K562 (cell line): Measurements from ENCODE around the gene PIGK. TPM values are rescaled to one million over a fixed set of nuclear protein-coding genes. Genes with fewer than 3 reads are reported as not detected.

Source experiments
- ATAC-seq: fragments of 200-7000 bp; cut with Tn5 transposase; 3 replicates; pipeline ENCODE4 v1.9.1; 2020; ENCODE audit warnings: moderate library complexity
- BruUV-seq: library from RNA; stranded (reverse); fragments of 400-500 nt; replicated peaks from 2 replicates; lab custom pipeline; 2021; lab: Mats Ljungman, UMichigan
- CTCF ChIA-PET: fragments of 300-600 bp; formaldehyde crosslinking; extraction: SDS; loops from one replicate; lab custom pipeline; 2021; ENCODE audit warnings: low intra/inter-chr PET ratio; lab: Yijun Ruan, JAX
- POLR2A ChIA-PET: fragments of 300-600, 350-650 bp; sonication (Branson Sonifier 250); formaldehyde crosslinking; extraction: SDS; loops from one replicate; lab custom pipeline; 2021; ENCODE audit warnings: antibody characterized with exemption, inconsistent platforms; lab: Yijun Ruan, JAX
- DNase-seq, 4 experiments: peaks; one replicate each; pipeline versions ENCODE4 v3.0.0 to v3.0.0-alpha.2; 2011 to 2018; ENCODE audit warnings: low spot score in 3 of 4, mixed read lengths in 3 of 4; ENCODE audit errors: extremely low read depth in 1 of 4
- FAIRE-seq: peaks from 2 replicates; lab custom pipeline; 2011; peaks lifted over from hg19 to GRCh38; lab: Jason Lieb, UNC
- H2AFZ ChIP-seq: 2 replicates; pipeline ENCODE4 v1.6.0; 2011; ENCODE audit warnings: low read depth, low read length, control low read depth, inconsistent platforms
- H3K27ac ChIP-seq: fragments of 200-600 bp; 3 replicates; pipeline ENCODE4 v1.8.0; 2011; ENCODE audit warnings: low read depth, mild to moderate bottlenecking, control low read depth, inconsistent platforms, low read length, moderate library complexity, mixed read lengths; ENCODE audit errors: extremely low read depth
- H3K27me3 ChIP-seq, 2 experiments: fragments of 300-600 bp in 1 of 2; 2 replicates in 1 of 2; 3 replicates in 1 of 2; pipeline versions ENCODE4 v1.6.0 to v1.8.0; 2011; ENCODE audit warnings: inconsistent platforms in 2 of 2, low read length in 2 of 2, mild to moderate bottlenecking in 1 of 2, mixed read lengths in 1 of 2, moderate library complexity in 1 of 2; ENCODE audit not compliant: control insufficient read depth in 2 of 2, insufficient read depth in 2 of 2
- H3K36me3 ChIP-seq: fragments of 300-600 bp; 3 replicates; pipeline ENCODE4 v1.8.0; 2011; ENCODE audit warnings: mild to moderate bottlenecking, low read length, inconsistent platforms; ENCODE audit not compliant: control insufficient read depth, insufficient read depth
- H3K4me1 ChIP-seq, 2 experiments: fragments of 200-600 bp in 1 of 2; replicated peaks in 1 of 2; 2 replicates in 1 of 2; 3 replicates in 1 of 2; pipeline versions ENCODE4 v1.5.1 to v1.8.0; 2011; ENCODE audit warnings: inconsistent platforms in 2 of 2, low read length in 2 of 2, mild to moderate bottlenecking in 1 of 2, mixed read lengths in 1 of 2, moderate library complexity in 1 of 2; ENCODE audit not compliant: control insufficient read depth in 2 of 2, insufficient read depth in 2 of 2
- H3K4me2 ChIP-seq: 2 replicates; pipeline ENCODE4 v1.6.1; 2011; ENCODE audit warnings: low read length, control low read depth, inconsistent platforms, mixed read lengths; ENCODE audit not compliant: insufficient read depth
- H3K4me3 ChIP-seq: fragments of 200-600 bp; sonication (generic), shearing (Covaris generic); 2 replicates; pipeline ENCODE4 v1.5.1; 2016; ENCODE audit warnings: control low read depth, inconsistent platforms
- H3K79me2 ChIP-seq: fragments of 200-600 bp; 3 replicates; pipeline ENCODE4 v1.8.0; 2011; ENCODE audit warnings: low read length, inconsistent platforms; ENCODE audit not compliant: control insufficient read depth, insufficient read depth
- H3K9ac ChIP-seq, 2 experiments: 2 replicates each; pipeline versions ENCODE4 v1.6.0 to v1.6.1; 2011; ENCODE audit warnings: low read depth in 2 of 2, low read length in 2 of 2, control low read depth in 1 of 2, inconsistent platforms in 1 of 2, mild to moderate bottlenecking in 1 of 2, mixed read lengths in 1 of 2; ENCODE audit not compliant: insufficient read depth in 1 of 2
- H3K9me1 ChIP-seq: one replicate; pipeline ENCODE4 v1.6.0; 2011; ENCODE audit warnings: inconsistent platforms, mild to moderate bottlenecking, low read length, moderate library complexity; ENCODE audit not compliant: control insufficient read depth, insufficient read depth
- H3K9me3 ChIP-seq: replicated peaks from 2 replicates; pipeline ENCODE4 v1.5.1; 2011; ENCODE audit warnings: low read depth, low read length, inconsistent platforms; ENCODE audit not compliant: control insufficient read depth, insufficient read depth
- H4K20me1 ChIP-seq: replicated peaks from 2 replicates; pipeline ENCODE4 v1.6.1; 2011; ENCODE audit warnings: low read length, inconsistent platforms, mixed read lengths; ENCODE audit not compliant: control insufficient read depth, insufficient read depth
- HNRNPH1 ChIP-seq: fragments of 200-400 bp; formaldehyde crosslinking; optimal IDR thresholded peaks from 2 replicates; pipeline ENCODE3; 2017; ENCODE audit warnings: low read depth, mild to moderate bottlenecking, low read length, moderate library complexity
- MCM5 ChIP-seq: fragments of 450-650 bp; IDR thresholded peaks from 2 replicates; pipeline ENCODE4 v1.6.1; 2016; ENCODE audit warnings: low read depth
- WGBS: fragments of 100-300 bp; shearing (Covaris generic); methylation state at CpG from one replicate; pipeline ENCODE4 v1.1.6; 2016; ENCODE audit warnings: low coverage, mixed read lengths; ENCODE audit not compliant: insufficient coverage; ENCODE audit errors: missing lambda C conversion rate; 5-methylcytosine and 5-hydroxymethylcytosine counted together
- in situ Hi-C: fragments of 300-500 bp; cut with MboI; formaldehyde crosslinking; loops from 4 replicates; pipeline ENCODE4 v1.15.0; 2018; ENCODE audit warnings: inconsistent platforms, mixed read lengths
- intact Hi-C: fragments of 100-400 bp; cut with micrococcal nuclease; formaldehyde crosslinking; loops from 2 replicates; pipeline ENCODE4 v1.14.2; 2022
- polyA plus RNA-seq, 8 experiments: library from polyadenylated mRNA; depleted of rRNA in 4 of 8; stranded (reverse) in 5 of 8; unstranded in 3 of 8; fragments of >200 nt; fragmentation: Nextera tagmentation in 2 of 8; fragmentation: Illumina TruSeq in 1 of 8; extraction: Ambion mirVana in 2 of 8; extraction: Trizol in 1 of 8; gene quantifications; 2 replicates each; pipeline versions ENCODE4 v1.2.1 to v1.2.3, GENCODE V29; 2011 to 2014; ENCODE audit warnings: inconsistent platforms in 1 of 8, missing spikeins in 1 of 8
- total RNA-seq, 7 experiments: library from RNA; depleted of rRNA in 6 of 7; stranded (reverse); fragments of >200 nt in 6 of 7; fragmentation: Illumina TruSeq in 2 of 7; extraction: Trizol in 2 of 7; gene quantifications; 2 replicates each; pipeline versions ENCODE4 v1.2.1 to v1.2.3, GENCODE V29; 2011 to 2021; ENCODE audit warnings: low replicate concordance in 1 of 7
- TF ChIP-seq, protein P1 (sequence below), 2 experiments: fragments of 450-650 bp; IDR thresholded peaks; 2 replicates each; pipeline ENCODE4 v1.6.1; 2018; ENCODE audit warnings: mild to moderate bottlenecking in 2 of 2, low read depth in 1 of 2; ENCODE audit not compliant: partially characterized antibody in 2 of 2

PIGK gene
- total and polyA plus RNA-seq, 9 of the 15 experiments (the other 6 are each of a cell fraction or from before 2014, with no cell fraction given), result 15.7 to 59.5 (median 29.9) TPM

GRCh38 chr1:77232829-77233228, 13.6 kb upstream of the PIGK start:
- Histone ChIP-seq H3K4me1 (no peaks in the 10 kb centered on the region), H3K27me3 (no peaks in the 10 kb centered on the region), H3K9ac (no peak overlapping the region), H3K9me3 (no peaks in the 10 kb centered on the region), H3K27ac (no peak overlapping the region), H3K4me2 (no peak overlapping the region), H4K20me1 (no peaks in the 10 kb centered on the region), H3K36me3 (no peaks in the 10 kb centered on the region), H3K4me3 (no peak overlapping the region), H3K79me2 (no peaks in the 10 kb centered on the region), H3K9me1 (no peaks in the 10 kb centered on the region), H2AFZ (no peak overlapping the region)
- ChIA-PET CTCF (no interaction called here), POLR2A (no interaction called here)
- ATAC-seq (no peak), FAIRE-seq (no peak), DNase-seq (no peak)
- in situ Hi-C loops (no loop called here), intact Hi-C loops (no loop called here)
- BruUV-seq, result no TSS peak
- 6% methylated on average over 1 of the region's 1 CpG for WGBS
- TF ChIP-seq, protein P1, sequence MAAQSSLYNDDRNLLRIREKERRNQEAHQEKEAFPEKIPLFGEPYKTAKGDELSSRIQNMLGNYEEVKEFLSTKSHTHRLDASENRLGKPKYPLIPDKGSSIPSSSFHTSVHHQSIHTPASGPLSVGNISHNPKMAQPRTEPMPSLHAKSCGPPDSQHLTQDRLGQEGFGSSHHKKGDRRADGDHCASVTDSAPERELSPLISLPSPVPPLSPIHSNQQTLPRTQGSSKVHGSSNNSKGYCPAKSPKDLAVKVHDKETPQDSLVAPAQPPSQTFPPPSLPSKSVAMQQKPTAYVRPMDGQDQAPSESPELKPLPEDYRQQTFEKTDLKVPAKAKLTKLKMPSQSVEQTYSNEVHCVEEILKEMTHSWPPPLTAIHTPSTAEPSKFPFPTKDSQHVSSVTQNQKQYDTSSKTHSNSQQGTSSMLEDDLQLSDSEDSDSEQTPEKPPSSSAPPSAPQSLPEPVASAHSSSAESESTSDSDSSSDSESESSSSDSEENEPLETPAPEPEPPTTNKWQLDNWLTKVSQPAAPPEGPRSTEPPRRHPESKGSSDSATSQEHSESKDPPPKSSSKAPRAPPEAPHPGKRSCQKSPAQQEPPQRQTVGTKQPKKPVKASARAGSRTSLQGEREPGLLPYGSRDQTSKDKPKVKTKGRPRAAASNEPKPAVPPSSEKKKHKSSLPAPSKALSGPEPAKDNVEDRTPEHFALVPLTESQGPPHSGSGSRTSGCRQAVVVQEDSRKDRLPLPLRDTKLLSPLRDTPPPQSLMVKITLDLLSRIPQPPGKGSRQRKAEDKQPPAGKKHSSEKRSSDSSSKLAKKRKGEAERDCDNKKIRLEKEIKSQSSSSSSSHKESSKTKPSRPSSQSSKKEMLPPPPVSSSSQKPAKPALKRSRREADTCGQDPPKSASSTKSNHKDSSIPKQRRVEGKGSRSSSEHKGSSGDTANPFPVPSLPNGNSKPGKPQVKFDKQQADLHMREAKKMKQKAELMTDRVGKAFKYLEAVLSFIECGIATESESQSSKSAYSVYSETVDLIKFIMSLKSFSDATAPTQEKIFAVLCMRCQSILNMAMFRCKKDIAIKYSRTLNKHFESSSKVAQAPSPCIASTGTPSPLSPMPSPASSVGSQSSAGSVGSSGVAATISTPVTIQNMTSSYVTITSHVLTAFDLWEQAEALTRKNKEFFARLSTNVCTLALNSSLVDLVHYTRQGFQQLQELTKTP (IDR thresholded peaks at IDR 0.05; ENCODE audit: low read depth in 1 of 2, partially characterized antibody in 2 of 2), result peak in 1 of 2 experiments; percentile 96
- no peak for TF ChIP-seq MCM5
- no peak for TF ChIP-seq HNRNPH1
- TF ChIP-seq, all 486 proteins: peak for 1
